GM23338 (cell line): ENCODE measurements around the gene COL20A1. TPM values are rescaled to one million over a fixed set of nuclear protein-coding genes. Genes with fewer than 3 reads are reported as not detected.

Experiments
- ATAC-seq: fragments of 200-7000 bp; cut with Tn5 transposase; 3 replicates; pipeline ENCODE4 v1.9.1; 2020
- DNase-seq: peaks from one replicate; pipeline ENCODE4 v3.0.0-alpha.2; 2015; ENCODE audit warnings: low spot score
- H2AFZ ChIP-seq: fragments of 200-600 bp; sonication (generic); 2 replicates; pipeline ENCODE4 v1.8.0; 2016; ENCODE audit warnings: antibody characterized with exemption, mild to moderate bottlenecking, moderate library complexity
- H3F3A ChIP-seq: fragments of 200-600 bp; sonication (generic); replicated peaks from 2 replicates; pipeline ENCODE4 v1.8.0; 2017; ENCODE audit warnings: antibody characterized with exemption, mixed run types, low read depth
- H3K27ac ChIP-seq: fragments of 200-600 bp; sonication (generic); 2 replicates; pipeline ENCODE4 v1.6.1; 2016; ENCODE audit warnings: low read depth
- H3K27me3 ChIP-seq: fragments of 200-600 bp; sonication (generic); 2 replicates; pipeline ENCODE4 v1.8.0; 2016; ENCODE audit warnings: mild to moderate bottlenecking, mixed run types, moderate library complexity; ENCODE audit not compliant: insufficient read depth
- H3K36me3 ChIP-seq: fragments of 200-600 bp; sonication (generic); 2 replicates; pipeline ENCODE4 v1.8.0; 2016; ENCODE audit warnings: mild to moderate bottlenecking; ENCODE audit not compliant: insufficient read depth
- H3K4me1 ChIP-seq: fragments of 200-600 bp; sonication (generic); 2 replicates; pipeline ENCODE4 v1.8.0; 2016; ENCODE audit warnings: mild to moderate bottlenecking, moderate library complexity; ENCODE audit not compliant: insufficient read depth
- H3K4me2 ChIP-seq: fragments of 200-600 bp; sonication (generic); 2 replicates; pipeline ENCODE4 v1.7.1; 2017; ENCODE audit warnings: mixed run types
- H3K4me3 ChIP-seq: fragments of 200-600 bp; sonication (generic); 2 replicates; pipeline ENCODE4 v1.6.1; 2016; ENCODE audit warnings: mixed run types
- H3K79me2 ChIP-seq: fragments of 200-600 bp; sonication (generic); replicated peaks from 2 replicates; pipeline ENCODE4 v1.8.0; 2017; ENCODE audit warnings: mild to moderate bottlenecking; ENCODE audit not compliant: insufficient read depth
- H3K9me2 ChIP-seq: fragments of 200-600 bp; sonication (generic); 2 replicates; pipeline ENCODE4 v1.8.0; 2017; ENCODE audit not compliant: insufficient read depth
- H4K20me1 ChIP-seq: fragments of 200-600 bp; sonication (generic); replicated peaks from 2 replicates; pipeline ENCODE4 v1.8.0; 2017; ENCODE audit warnings: mild to moderate bottlenecking; ENCODE audit not compliant: insufficient read depth
- H3K27ac Mint-ChIP-seq: 2 replicates; pipeline ENCODE4 v1.8.0; 2020; ENCODE audit warnings: inconsistent platforms, mild to moderate bottlenecking, moderate library complexity, mixed read lengths
- H3K27me3 Mint-ChIP-seq: 3 replicates; pipeline ENCODE4 v1.8.0; 2022; ENCODE audit warnings: low read depth, mild to moderate bottlenecking, moderate library complexity, mixed read lengths, inconsistent platforms; ENCODE audit not compliant: insufficient read depth, poor library complexity
- H3K36me3 Mint-ChIP-seq: 3 replicates; pipeline ENCODE4 v1.8.0; 2021; ENCODE audit warnings: low read depth, mild to moderate bottlenecking, inconsistent platforms, moderate library complexity, mixed read lengths
- H3K4me1 Mint-ChIP-seq: 3 replicates; pipeline ENCODE4 v1.8.0; 2020; ENCODE audit warnings: mild to moderate bottlenecking, inconsistent platforms, mixed read lengths
- H3K4me3 Mint-ChIP-seq: 3 replicates; pipeline ENCODE4 v1.8.0; 2021; ENCODE audit warnings: moderate library complexity, mild to moderate bottlenecking, inconsistent platforms, mixed read lengths
- H3K9me3 Mint-ChIP-seq: 3 replicates; pipeline ENCODE4 v1.8.0; 2020; ENCODE audit warnings: moderate library complexity, mild to moderate bottlenecking, inconsistent platforms, mixed read lengths
- CTCF ChIP-seq, 2 experiments: fragments of 200-600 bp in 1 of 2; sonication (generic) in 1 of 2; conservative IDR thresholded peaks; 2 replicates each; pipeline versions ENCODE4 v1.5.1 to v1.6.1; 2016 to 2017; ENCODE audit warnings: antibody characterized with exemption in 2 of 2, low read depth in 2 of 2, mild to moderate bottlenecking in 2 of 2, moderate library complexity in 1 of 2
- EZH2 ChIP-seq: fragments of 200-600 bp; sonication (generic); IDR thresholded peaks from one replicate; pipeline ENCODE4 v1.8.0; 2017; ENCODE audit warnings: antibody characterized with exemption, mild to moderate bottlenecking, low read depth; ENCODE audit not compliant: unreplicated experiment
- POLR2AphosphoS5 ChIP-seq: IDR thresholded peaks from 2 replicates; pipeline ENCODE4 v1.6.1; 2016; ENCODE audit warnings: antibody characterized with exemption, low read depth
- STAT1 ChIP-seq: IDR thresholded peaks from one replicate; pipeline ENCODE4 v1.6.1; 2016; ENCODE audit warnings: antibody characterized with exemption; ENCODE audit not compliant: unreplicated experiment
- polyA plus RNA-seq: library from polyadenylated mRNA; unstranded; fragments of >200 nt; fragmentation: Nextera tagmentation; extraction: Ambion mirVana; gene quantifications from 2 replicates; pipeline ENCODE4 v1.2.1, GENCODE V29; 2016
- total RNA-seq: library from RNA; depleted of rRNA; stranded (reverse); fragments of >200 nt; shearing (Covaris generic); gene quantifications from 2 replicates; pipeline ENCODE4 v1.2.3, GENCODE V29; 2014
- TF ChIP-seq, protein P1 (sequence below): fragments of 250-450 bp; sonication (Bioruptor Pico); IDR thresholded peaks from 2 replicates; pipeline ENCODE4 v1.5.0; 2020; ENCODE audit warnings: mild to moderate bottlenecking, moderate library complexity

COL20A1 gene
- total and polyA plus RNA-seq, 2 experiments from 2014 or later = 0.28 to 0.79 TPM

GRCh38 chr20:63361519-63362435, 68.8 kb downstream of the COL20A1 start:
- Histone ChIP-seq H3K79me2 (no peaks in the 10 kb centered on the region), H3K27me3 (peaks cover 18% of the 10 kb centered on the region), H3K36me3 (no peaks in the 10 kb centered on the region), H3K4me1 (no peaks in the 10 kb centered on the region), H3K4me2 (peak overlapping the region; percentile 84), H2AFZ (peak overlapping the region; percentile 85), H4K20me1 (no peaks in the 10 kb centered on the region), H3K4me3 (peak overlapping the region; percentile 59), H3F3A (no peaks in the 10 kb centered on the region), H3K27ac (no peak overlapping the region), H3K9me2 (no peaks in the 10 kb centered on the region)
- Mint-ChIP-seq H3K27ac (no peak overlapping the region), H3K36me3 (no peaks in the 10 kb centered on the region; the same call in 2 of the 3 replicates), H3K9me3 (peaks cover 2% of the 10 kb centered on the region; the same call in 1 of the 3 replicates), H3K4me1 (peaks cover 10% of the 10 kb centered on the region), H3K27me3 (peaks cover 26% of the 10 kb centered on the region), H3K4me3 (peak overlapping the region; percentile 63)
- ATAC-seq (peak; percentile 32), DNase-seq (peak; percentile 68)
- TF ChIP-seq POLR2AphosphoS5 (0 out of 2 replicates have a peak, but pooled peaks have one; percentile 12), EZH2 (no peak)

- no peaks in the 10 kb centered on the region for H3K79me2 ChIP-seq
- H3K4me1 ChIP-seq = no peaks in the 10 kb centered on the region
- peaks cover 14% of the 10 kb centered on the region for H3K4me1 Mint-ChIP-seq
- H2AFZ ChIP-seq = peak overlapping the region; percentile 85
- H3K27ac Mint-ChIP-seq = no peak overlapping the region
- no peak overlapping the region for H3K27ac ChIP-seq
- H3K36me3 ChIP-seq = no peaks in the 10 kb centered on the region
- peak overlapping the region; percentile 84 for H3K4me2 ChIP-seq
- H3K36me3 Mint-ChIP-seq = no peaks in the 10 kb centered on the region; the same call in 2 of the 3 replicates
- H3K27me3 ChIP-seq = peaks cover 18% of the 10 kb centered on the region
- no peak overlapping the region for H3K4me3 ChIP-seq
- ATAC-seq (no peak), DNase-seq (no peak)
- H3K9me3 Mint-ChIP-seq = no peaks in the 10 kb centered on the region
- no peaks in the 10 kb centered on the region for H3F3A ChIP-seq
- H3K9me2 ChIP-seq = no peaks in the 10 kb centered on the region
- no peaks in the 10 kb centered on the region for H4K20me1 ChIP-seq
- TF ChIP-seq STAT1 (no peak), CTCF (conservative IDR thresholded peaks at IDR 0.05; ENCODE audit: low read depth in 2 of 2) (0 out of 4 replicates have a peak, but pooled peaks of 1 of the 2 experiments have one; percentile 19)
- TF ChIP-seq, protein P1, sequence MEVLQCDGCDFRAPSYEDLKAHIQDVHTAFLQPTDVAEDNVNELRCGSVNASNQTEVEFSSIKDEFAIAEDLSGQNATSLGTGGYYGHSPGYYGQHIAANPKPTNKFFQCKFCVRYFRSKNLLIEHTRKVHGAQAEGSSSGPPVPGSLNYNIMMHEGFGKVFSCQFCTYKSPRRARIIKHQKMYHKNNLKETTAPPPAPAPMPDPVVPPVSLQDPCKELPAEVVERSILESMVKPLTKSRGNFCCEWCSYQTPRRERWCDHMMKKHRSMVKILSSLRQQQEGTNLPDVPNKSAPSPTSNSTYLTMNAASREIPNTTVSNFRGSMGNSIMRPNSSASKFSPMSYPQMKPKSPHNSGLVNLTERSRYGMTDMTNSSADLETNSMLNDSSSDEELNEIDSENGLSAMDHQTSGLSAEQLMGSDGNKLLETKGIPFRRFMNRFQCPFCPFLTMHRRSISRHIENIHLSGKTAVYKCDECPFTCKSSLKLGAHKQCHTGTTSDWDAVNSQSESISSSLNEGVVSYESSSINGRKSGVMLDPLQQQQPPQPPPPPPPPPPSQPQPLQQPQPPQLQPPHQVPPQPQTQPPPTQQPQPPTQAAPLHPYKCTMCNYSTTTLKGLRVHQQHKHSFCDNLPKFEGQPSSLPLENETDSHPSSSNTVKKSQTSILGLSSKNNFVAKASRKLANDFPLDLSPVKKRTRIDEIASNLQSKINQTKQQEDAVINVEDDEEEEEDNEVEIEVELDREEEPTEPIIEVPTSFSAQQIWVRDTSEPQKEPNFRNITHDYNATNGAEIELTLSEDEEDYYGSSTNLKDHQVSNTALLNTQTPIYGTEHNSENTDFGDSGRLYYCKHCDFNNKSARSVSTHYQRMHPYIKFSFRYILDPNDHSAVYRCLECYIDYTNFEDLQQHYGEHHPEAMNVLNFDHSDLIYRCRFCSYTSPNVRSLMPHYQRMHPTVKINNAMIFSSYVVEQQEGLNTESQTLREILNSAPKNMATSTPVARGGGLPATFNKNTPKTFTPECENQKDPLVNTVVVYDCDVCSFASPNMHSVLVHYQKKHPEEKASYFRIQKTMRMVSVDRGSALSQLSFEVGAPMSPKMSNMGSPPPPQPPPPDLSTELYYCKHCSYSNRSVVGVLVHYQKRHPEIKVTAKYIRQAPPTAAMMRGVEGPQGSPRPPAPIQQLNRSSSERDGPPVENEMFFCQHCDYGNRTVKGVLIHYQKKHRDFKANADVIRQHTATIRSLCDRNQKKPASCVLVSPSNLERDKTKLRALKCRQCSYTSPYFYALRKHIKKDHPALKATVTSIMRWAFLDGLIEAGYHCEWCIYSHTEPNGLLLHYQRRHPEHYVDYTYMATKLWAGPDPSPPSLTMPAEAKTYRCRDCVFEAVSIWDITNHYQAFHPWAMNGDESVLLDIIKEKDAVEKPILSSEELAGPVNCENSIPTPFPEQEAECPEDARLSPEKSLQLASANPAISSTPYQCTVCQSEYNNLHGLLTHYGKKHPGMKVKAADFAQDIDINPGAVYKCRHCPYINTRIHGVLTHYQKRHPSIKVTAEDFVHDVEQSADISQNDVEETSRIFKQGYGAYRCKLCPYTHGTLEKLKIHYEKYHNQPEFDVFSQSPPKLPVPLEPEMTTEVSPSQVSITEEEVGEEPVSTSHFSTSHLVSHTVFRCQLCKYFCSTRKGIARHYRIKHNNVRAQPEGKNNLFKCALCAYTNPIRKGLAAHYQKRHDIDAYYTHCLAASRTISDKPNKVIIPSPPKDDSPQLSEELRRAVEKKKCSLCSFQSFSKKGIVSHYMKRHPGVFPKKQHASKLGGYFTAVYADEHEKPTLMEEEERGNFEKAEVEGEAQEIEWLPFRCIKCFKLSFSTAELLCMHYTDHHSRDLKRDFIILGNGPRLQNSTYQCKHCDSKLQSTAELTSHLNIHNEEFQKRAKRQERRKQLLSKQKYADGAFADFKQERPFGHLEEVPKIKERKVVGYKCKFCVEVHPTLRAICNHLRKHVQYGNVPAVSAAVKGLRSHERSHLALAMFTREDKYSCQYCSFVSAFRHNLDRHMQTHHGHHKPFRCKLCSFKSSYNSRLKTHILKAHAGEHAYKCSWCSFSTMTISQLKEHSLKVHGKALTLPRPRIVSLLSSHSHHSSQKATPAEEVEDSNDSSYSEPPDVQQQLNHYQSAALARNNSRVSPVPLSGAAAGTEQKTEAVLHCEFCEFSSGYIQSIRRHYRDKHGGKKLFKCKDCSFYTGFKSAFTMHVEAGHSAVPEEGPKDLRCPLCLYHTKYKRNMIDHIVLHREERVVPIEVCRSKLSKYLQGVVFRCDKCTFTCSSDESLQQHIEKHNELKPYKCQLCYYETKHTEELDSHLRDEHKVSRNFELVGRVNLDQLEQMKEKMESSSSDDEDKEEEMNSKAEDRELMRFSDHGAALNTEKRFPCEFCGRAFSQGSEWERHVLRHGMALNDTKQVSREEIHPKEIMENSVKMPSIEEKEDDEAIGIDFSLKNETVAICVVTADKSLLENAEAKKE (CRISPR knock-in tag) = no peak
- peaks cover 26% of the 10 kb centered on the region for H3K27me3 Mint-ChIP-seq
- H3K4me3 Mint-ChIP-seq = peak overlapping the region; percentile 63
These were observed 69.5 kb downstream of the COL20A1 start for GRCh38 chr20:63362436-63363009.
